GM12872 (cell line): ENCODE measurements around the gene SCRT2.

Experiments used
- CTCF ChIP-seq: IDR thresholded peaks from 3 replicates; pipeline ENCODE4 v1.5.1; 2011; ENCODE audit warnings: low read depth, mild to moderate bottlenecking, low read length, moderate library complexity; ENCODE audit not compliant: insufficient read depth

SCRT2 gene

GRCh38 chr20:707451-708110 is 32.0 kb upstream of the SCRT2 start:
- no peak for TF ChIP-seq CTCF

DNA sequence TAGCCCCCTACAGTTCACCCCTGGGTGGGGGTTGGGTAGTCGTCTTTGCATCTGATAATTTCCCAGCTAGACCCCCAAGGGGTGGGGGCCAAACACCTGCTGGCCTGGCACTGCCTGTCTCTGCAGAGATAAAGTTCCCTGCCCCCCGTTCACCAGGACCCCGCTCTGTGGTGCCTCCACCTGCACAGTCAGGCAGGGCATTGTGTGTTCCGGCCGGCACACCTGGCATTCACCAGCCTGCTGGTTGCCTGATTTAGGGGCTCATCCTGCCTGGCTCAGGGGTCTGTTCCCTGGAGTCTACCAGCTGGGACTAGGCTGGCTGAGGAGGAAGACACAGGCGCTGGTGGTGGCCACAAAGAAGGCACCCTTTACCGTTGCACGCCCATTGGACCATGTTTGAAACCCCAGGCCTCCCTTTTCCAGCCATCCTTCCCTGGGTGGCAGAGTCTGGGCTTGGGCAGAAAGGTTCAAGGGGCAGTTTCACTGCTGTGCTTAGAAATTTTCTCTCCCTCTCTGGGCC is 30.8 kb upstream of the SCRT2 start:
- no peak for TF ChIP-seq CTCF

GRCh38 chr20:704726-705125 is 29.1 kb upstream of the SCRT2 start:
- no peak for TF ChIP-seq CTCF

DNA sequence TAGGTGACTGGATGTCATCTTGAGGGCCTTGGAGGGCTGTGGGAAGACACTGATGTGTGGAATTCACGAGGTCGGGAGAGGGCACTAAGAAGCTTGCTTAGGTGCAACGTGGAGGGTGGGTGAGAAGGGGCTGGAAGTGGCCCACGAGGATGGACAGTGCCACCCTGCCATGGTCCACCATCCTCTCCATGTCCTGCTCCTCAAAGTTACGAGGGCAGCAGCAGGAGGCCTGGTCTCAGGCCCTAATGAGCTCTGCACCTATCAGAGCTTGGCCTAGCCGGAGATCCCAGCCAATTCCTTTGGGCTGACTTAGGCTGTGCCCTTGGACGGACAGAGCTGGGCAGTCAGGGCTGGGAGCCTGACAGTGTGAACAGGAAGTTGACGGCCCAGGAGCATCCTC is 27.8 kb upstream of the SCRT2 start:
- no peak for TF ChIP-seq CTCF

DNA sequence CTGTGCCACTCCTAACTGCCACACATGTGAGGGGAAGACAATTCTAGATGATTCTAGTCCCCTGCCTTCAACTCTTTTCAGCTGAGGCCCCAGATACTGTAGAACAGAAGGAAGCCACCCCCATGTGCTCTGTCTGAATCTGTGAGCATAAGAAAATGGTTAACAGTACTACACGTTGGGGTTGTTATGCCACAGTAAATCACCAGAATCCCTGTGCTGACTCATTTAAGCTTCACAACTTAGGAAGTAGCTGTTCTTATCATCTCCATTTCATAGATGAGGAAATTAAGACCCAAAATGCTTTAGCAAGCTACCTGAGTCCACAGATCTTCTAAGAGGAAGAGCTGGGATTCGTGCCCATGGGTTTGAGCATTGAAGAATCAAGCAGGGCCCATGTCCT is 27.4 kb upstream of the SCRT2 start:
- TF ChIP-seq CTCF = no peak

DNA sequence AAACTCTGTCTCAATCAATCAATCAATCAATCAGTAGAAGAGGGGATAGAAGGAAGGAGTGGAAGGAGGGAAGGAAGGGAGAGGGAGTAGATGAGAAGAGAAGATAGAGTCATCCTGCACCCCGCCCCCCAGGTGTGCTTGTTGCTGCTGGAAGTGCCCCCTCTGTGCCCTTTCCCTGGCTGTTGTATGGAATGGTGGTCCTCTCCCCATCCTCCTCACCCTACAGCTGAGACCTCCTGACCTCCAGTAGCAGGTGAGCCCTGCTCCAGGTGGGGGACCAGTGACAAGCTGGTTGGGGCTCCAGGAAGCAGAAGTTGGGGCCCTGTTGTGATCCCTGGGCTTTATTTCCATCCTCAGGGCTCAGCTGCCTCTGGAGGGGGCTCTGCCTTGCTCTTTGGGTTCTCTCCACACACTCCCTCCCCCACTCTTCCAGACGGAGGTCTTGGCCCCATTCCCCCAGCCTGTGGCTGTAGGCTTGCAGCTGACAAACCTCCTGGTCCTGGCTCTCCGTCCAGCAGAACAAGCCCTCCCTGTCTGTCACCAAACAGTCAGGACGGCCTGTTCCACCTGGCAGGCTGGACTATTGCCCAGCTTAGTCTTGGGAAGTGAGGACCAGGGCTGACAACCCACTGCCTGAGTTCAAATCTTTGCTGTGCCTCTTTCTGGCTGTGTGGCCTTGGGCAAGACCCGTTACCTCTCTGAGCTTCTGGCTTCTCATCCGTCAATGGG is 26.0 kb upstream of the SCRT2 start:
- no peak for TF ChIP-seq CTCF

DNA sequence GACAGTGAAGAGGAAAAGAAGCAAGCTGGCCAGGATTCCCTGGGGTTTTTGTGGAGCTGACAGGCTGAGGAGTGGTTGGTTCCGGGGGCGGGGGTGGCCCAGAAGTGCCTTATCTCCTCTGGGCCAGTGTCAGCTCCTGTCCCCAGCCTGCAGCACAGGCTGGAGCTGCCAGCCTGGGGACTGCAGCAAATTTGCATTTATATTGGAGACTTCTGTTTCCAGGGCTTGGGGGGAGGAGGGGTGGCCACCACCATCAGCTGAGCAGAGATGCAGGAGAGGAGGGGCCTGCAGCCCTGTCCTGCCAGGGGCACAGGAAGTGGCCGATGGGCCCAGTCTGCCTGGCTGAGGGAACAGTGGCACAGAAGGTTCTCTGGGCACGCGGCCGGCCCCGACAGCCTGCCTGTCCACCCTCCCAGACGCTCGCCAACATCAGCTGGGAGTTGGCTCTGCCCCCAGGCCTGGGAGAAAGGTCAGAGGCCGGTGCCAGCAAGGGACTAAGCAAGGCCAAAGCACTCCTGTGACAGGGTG is 24.3 kb upstream of the SCRT2 start:
- TF ChIP-seq CTCF = no peak
